ENCODE results near the gene TCF12.
A peak's percentile ranks its signal among the peaks of the same experiment; 100 is the strongest.

TCF12 gene
- total RNA-seq: 115 reads per million, percentile 85 among the genes with 10 or more reads in this experiment

DNA sequence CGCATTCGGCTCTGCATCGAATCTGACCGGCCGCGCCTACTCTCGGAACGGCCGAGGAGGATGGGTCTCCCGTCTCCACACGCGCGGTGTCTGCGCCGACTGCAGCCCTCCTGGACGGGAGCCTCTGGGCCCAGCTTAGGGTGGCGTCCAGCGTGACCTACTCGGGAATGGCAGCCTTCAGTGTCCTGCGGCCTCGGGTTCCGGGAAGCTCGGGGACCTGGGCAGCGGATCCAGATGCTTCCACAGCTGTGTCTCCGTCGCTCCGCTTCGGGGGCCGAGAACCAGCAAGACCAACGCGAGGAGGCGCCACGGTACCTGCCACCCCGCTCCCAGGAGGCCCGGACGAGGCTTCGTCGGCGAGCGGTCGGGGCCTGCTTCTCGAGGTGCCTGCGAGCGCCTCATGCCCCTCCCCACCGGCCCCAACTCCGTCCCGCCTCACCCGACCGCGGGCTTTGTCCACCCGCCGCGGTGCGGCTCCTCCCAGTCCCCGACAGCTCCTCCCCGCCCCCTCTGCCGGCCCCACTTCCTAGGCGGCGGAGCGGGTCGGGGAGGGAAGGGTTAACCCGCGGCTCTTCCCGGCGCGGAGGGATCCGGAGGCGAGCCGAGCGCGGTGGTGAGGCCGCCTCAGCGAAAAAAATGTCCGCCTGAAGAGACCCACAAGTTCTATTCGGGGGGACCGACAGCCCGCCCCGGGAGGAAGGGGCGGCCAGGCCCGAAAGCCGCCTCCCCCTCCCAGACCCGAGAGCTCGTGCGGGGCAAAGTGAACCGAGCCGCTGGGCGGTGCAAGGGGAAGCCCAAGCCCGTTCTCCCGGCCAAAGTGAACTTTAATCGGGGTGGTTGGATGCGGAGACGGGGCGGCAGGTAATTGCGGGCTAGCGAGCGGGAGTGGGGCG, at the start of gene TCF12:
Gene TCF12 (plus strand): TSS at position 599 of the 893 bp plus-strand sequence. CDS start 1,270 bp downstream, outside the sequence.
- peak; percentile 83 for DNase-seq

DNA sequence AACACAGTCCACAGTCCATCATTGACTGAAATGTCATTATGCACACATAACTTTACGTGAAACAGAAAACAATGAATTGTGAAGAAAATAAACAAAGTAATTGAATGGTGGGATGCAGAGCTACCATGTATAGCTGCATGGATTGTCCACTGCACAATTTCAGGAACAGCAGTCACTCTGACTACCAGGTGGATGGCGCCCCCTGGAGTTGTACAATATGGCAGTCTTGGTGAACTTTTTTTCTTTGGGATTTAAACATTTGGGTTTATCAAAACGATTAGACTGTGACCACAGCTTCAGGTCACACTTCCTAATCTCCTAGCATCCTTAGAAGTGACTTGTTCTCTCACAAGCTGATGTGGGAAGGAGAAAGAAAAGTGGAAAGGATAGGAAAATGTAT, 48.9 kb upstream of the TCF12 start:
- DNase-seq: no peak

DNA sequence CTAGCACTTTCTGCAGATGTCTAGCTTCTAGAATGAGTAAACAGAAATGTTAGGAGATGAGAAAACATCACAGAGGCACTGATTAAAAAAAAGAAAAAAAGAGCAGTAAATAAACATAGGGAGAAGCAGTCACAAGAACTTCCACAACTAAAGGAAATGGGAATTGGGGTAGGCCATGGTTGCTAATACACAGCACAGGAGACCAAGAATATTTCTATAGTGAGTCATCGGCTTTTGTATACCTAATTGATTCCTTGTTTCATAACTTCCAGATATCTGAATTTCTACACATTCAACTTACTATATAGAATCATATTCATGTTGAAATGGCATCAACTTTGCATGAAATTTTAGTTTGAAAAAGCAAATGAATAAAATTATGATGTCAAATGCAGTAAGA, 47.3 kb upstream of the TCF12 start:
- no peak for DNase-seq

DNA sequence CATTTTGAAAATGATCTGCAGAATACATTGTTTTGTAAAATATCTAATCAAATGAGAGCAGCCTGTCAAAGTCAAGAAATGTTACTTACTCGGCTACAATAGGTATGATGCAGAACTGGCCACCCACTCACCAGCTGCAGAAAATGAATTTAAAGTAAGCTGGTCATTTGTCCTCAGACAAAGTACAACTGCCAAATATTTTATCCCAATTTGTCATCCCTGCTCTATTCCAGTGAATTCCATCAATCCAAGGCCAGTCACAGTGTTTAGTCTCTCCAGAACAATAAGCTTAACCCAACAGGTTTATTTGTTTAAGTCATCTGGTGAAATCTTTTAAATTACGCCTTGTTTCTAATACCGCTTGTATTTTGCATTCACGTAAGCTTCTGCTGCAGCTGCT, 46.6 kb upstream of the TCF12 start:
- DNase-seq: no peak

DNA sequence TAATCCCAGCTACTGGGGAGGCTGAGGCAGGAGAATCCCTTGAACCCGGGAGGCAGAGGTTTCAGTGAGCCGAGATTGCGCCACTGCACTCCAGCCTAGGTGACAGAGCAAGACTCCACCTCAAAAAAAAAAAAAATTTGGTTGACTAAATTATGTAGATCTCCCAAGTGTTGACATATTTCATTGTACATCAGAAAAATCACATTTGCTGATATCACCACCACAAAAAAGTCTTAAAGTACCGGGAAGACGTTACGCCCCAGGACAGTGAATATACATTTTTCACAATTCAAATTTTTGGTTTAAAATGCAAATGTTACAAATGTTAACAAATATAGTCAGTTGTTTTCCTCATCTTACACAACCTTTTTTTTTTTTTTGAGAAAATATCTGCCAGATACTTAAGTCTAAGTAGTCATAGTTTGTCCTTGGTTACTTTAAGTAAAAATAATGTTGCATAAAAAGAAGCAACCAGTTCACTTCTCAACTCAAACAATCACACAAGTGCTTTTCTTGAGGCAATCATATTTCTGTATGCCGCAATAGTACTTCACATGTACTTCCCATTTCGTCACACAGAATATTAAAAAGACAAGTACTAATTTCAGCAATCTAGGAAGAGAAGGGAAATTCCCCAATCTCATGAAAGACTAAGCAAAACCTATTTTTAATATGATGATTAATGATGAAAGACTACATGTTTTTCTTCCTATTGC, 41.0 kb upstream of the TCF12 start:
- DNase-seq: no peak

DNA sequence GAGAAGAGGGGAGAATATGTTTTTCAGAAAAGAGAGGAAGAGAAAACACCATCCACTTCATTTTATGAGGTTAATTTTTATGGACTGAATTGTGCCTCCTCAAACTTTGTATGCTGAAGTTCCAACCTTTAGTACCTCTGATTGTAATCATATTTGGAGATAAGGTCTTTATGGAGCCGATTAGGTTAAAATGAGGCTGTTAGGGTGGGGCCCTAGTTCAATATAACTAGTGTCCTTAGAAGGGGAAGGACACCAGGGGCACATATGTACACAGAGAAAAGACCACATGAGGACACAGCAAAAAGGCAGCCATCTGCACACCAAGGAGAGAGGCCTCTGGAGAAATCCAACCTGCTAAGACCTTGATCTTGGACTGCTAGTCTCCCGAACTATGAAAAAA, 38.9 kb upstream of the TCF12 start:
- no peak for DNase-seq

DNA sequence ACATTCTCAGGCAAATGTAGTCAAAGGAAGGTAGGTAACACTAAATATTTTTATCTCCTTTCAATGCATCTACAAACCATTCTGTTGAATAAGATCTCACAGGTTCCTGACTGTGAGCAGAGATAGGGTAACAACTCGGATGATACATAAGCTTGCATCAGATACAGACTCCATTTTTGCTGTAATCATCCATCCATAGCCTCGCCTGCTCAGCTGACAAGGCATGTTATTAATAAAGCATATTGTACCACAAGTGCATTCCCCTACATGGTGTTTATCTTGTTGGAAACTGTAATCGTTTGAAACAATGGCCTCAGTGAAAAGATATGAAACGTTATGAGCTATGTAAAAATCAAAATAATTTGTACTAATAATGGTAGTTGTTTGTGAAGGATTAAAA, 35.4 kb upstream of the TCF12 start:
- no peak for DNase-seq

DNA sequence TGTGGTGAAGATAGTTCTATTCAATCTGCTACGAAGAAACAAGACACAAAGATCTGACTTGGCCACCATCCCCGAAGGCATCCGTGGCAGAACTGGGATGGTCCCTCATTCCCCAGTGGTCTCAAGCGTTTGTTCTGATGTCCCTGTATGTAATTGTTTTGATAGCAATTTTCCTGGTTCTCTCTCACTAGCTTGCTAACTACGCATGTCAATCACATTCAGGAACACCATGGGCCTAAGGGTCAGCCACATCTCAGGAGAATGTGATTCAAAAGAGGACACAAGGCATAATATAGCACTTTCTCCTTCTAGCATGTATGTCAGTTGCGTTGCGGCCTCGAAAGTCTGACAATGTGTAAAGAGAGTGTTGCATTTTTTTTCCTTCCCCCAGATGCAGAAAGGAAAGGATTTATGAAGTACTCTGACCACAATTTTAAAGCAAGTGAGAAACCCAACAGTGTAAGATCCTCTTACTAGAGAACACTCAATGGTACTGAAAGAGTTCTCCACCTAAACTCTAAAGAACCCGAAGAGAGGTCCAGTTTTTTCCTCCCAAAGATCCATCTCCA, 32.0 kb upstream of the TCF12 start:
- no peak for DNase-seq

DNA sequence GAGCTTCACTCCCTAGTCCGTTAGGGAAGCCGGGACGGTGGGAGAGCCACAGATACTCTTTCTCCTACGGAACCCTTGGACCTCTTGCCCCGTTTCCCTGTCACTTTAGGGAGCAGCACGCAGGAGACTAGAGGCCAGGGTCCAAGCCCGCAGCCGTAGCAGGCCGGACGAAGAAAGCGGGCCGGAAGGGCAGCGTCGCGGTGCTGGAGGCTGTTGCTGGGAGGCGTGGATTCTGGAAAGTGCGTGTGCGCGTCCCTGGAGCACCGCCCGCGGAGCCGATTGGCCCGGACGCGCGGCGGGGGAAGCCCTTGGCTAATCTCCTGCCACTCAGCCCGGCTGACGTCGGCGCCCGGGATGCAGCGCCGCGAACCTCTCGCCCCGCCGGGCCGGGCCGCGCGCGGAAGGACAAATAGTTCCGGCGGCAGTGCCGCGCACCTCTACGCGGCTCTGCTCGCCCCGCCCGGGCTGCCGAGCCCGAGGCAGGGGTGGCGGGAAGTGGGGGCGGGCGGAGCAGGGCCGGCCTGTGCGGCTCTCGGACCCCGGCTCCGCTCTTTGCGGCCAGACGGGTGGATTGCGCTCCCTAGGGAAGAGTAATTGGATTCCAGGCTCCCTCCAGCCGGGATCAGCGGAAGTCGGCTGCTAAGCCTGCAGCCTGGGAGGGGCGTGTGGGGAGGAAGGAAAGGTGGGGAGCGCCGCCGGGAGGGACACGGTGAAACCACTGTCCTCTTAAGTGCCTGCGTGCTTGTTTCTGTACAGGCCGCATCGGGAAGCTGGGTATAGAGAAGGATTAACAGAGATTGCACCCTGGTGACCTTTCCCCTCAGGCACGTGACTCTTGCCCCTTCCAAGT, 31.3 kb upstream of the TCF12 start:
- peak; percentile 73 for DNase-seq

DNA sequence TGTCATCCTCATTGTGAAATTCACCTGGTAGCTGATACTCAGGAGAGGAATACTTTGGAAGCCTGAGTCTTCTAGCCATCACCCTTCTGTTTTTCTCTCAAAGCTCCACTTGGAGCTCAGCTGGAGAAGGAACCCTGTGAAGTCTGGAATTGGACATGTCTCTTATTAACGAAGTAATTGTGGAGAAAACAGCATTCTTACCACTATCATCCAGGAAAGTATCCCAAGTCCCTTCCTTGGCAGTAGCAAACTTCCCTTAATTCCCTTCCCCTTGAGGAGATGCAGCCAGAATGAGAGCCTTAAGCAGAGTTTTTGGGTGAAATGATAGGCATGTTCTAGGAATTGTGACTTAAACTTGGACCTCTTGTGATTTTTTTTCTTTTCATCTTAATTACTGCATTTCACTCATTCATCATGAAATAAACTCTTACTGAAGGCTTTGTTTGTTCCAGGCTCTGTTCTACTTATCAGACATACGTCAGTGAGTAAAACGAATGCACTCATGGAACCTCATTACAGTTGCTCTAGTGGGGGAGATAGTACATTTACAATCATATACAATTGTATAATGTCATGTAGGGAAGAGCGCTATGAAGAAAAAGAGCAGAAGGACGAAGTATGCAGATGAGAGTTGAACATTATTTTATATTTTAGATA, 30.5 kb upstream of the TCF12 start:
- no peak for DNase-seq

DNA sequence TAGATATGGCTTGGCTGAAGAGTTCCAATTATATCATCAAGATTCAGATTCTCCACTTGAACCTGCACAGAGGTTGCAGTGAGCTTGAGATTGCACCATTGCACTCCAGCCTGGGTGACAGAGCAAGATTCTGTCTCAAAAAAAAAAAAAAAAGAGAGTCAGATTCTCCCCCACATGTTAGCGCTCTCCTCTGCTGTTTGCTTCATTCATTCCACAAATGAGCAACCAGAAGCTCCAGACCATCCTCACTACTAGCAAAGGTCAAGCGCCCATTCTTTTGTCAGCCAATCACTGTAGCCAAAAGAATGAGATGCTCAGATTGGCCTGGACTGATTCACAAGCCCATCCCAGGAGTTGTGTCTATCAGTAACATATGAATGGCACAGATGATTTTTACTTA, 28.4 kb upstream of the TCF12 start:
- DNase-seq: no peak

DNA sequence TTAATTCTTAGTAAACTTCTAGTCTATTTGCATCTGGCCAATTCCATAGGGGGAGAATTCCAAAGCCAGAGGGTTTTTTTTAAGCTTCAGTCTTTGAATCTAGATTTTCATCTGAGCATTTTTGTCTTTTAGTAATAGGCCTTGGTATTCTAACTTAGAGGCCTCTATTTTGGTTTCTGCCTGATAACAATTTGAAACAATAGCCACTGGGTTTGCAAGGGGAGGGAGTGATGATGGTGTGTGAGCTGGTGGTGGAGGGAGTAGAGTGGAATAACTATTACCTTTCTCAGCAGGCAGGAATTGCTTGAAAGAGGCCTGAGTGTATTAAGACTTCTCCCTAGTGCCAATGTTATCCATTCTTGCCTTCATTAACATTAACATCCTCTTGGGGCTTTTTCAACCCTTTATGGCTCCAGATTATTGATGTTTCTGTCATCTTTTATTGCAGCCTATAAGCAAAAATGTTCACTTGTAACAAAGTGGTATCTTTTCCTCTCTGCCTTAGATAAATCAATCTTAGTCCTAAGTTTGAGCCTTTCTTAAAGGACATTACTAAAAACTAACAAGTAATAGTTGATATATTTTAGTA, 26.5 kb upstream of the TCF12 start:
- no peak for DNase-seq

DNA sequence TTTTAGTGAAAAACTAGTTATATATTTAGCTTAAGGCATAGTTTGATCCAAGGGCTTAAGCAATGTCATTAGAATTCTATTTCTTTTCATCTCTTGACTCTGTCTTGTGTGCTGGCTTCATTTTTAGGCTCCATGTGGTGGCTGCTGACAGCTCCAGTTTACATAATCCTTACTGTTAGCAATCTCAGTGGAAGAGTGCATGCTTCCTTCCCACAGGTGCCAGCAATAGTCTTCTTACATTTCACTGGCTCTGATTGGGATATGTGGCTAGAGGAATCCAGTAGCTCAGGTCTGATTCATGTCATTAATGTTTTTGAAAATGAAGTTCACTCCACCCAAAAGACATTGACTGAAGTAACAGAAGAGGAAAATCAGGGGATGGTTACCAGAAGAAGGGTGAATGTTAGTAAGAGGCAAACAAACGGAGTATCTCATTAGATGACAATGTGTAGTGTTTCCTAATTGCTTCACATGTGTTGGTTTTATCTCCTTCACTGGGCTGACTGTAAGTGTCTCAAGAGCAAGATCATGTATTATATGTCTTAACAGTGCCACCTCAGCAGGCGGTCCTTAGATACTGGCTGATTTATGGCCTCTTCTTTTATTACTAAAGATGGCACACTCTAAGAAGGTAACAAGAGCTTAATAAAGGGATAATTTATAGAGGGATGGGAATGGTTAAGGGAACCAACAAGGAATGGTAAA, 25.6 kb upstream of the TCF12 start:
- no peak for DNase-seq

DNA sequence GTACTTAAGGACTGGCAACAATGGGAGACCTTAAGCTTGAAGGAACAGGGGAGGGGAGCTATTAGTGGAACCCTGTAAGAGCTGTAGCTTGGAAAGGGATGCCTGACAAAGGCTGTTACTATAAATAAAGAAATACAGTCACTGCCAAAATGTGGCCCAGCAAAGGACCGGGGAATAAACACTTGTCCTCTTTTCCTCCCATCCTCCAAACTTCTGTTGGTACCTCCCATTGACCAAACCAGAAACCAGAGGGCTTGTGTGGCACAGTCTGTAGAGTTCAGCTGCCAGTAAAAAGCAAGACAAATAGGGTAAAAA, 25.1 kb upstream of the TCF12 start:
- no peak for DNase-seq

DNA sequence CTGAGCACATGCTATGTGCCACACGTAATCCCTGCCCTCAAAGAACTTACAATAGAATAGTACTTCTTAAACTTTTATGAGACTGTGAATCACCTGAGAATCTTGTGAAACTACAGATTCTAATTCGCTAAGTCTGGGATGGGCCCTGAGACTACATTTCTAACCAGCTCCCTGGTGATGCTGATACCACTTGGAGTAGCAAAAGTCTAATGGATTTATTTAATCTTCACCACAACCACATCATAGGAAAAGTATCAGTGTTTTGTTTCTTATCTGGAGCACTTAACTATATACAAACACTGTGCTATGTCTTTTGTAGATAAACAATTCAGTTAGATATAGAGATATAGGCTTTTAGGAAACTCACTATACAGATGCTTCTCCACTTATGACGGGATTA, 23.8 kb upstream of the TCF12 start:
- DNase-seq: no peak

DNA sequence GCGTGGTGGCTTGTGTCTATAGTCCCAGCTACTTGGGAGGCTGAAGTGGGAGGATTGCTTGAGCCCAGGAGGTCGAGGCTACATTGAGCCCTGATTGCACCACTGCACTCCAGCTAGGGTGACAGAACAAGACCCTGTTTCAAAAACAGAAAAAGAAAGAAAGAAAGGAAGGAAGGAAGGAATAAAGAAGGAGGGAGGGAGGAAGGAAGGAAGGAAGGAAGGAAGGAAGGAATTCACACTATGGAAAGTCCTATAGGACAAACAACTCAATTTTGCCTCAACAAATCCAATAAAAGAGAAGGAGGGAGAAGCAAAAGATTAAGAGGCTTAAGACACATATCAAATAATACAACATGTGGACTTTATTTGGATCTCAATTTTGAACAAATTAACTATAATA, 16.5 kb upstream of the TCF12 start:
- no peak for DNase-seq

DNA sequence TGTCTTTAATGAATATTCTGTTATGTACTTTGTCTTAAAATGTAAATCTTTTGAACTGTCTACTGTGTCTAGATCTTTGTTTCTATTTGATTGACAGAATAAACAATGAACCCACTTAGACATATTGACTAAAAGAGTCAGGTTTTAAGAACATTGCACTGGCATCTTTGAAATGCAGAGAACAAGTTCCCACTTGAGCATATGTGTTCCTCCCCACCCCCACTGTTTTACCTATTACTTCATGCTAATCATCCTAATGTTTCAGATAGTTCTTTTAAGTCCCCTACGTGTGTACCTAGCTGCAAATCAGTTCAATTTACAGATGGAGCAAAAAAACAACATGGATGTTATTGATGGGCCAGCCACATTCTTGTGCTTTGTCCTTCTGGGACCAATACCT, 11.7 kb upstream of the TCF12 start:
- DNase-seq: no peak

DNA sequence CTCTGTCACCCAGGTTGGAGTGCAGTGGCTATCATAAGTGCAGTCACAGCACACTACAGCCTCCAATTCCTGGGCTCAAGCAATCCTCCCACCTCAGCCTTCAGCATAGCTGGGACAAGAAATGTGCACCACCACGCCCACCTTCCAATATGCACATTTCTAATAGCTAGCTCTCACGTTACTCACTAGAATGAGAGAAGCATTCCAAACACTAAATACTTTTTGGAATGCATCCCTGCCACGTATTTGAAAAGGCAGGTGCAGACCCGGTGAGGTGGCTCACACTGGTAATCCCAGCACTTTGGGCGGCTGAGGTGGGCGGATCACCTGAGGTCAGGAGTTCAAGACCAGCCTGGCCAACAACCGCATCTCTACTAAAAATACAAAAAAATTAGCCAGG, 7.6 kb upstream of the TCF12 start:
- no peak for DNase-seq

DNA sequence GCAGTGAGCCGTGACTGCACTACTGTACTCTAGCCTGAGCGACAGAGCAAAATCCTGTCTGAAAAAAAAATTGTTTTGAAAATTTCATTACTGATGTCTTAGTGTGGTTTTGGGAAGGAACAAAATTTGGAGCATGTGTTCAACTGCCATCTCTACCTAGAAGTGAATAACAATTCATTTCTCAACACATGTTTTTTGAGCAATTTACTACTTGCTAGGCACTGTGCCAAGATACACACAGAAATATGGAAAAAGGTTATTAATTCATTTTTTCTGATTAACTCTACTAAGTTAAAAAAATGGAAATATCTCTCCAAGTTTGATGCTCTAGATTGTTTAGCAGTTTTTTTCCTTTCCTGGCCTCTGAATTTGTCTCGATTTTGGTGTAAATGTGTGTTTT, 5.2 kb upstream of the TCF12 start:
- DNase-seq: no peak

DNA sequence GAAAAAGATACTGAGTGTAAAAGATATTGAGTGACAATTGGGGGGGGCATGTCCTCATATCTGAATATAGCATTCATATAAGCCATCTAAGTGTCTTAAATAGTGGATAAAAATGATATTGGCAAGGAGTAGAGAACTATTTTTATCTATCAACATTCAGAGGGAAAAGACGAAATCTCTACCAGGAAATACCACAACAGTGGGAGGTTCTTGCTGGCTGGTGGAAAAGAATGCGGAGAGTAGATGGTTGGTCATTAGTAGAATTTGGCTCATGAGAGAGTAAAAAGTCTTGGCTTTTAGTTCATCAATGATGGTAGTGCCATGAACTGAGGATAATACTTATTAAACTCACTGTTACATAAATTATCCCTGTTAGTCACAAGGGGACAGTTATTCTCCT, 4.8 kb upstream of the TCF12 start:
- DNase-seq: no peak

DNA sequence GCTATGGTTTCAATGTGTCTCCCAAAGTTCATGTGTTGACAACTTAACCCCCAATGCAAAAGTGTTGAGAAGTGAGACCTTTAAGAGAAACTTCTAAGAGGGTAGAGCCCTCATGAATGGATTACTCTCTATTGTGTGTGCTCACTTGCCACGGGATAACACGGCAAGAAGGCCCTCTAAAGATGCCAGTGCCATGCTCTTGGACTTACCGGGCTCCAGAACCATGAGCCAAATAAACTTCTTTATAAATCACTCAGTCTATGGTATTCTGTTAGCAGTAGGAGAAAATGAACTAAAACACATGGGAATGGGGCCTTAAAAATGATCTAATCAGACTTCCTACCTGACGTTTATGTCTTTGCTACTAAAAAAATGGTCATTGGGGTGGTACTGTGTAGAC, 2.6 kb upstream of the TCF12 start:
- no peak for DNase-seq

Data from effector CD4-positive, alpha-beta T cell (primary cell).